CD4-positive, alpha-beta T cell treated with Interleukin-15 for 4 hours (primary cell): ENCODE results near the gene NCAPD2.

Source experiments
- DNase-seq: peaks from one replicate; pipeline ENCODE4 v3.0.0-alpha.2; 2020; ENCODE audit warnings: low spot score

The NCAPD2 gene

GRCh38 chr12:6534945-6535696 lies 41.2 kb downstream of the NCAPD2 start:
- peak; percentile 76 for DNase-seq

GRCh38 chr12:6535697-6535946 lies 41.7 kb downstream of the NCAPD2 start:
- DNase-seq, result no peak

- no peak for DNase-seq
Observed at GRCh38 chr12:6535960-6536847, 42.3 kb downstream of the NCAPD2 start.

- no peak for DNase-seq
Observed at GRCh38 chr12:6536894-6537579, 43.1 kb downstream of the NCAPD2 start.

GRCh38 chr12:6537580-6538419 lies 43.9 kb downstream of the NCAPD2 start:
- peak; percentile 88 for DNase-seq

- no peak for DNase-seq
Observed at GRCh38 chr12:6538420-6539313, 44.8 kb downstream of the NCAPD2 start.

GRCh38 chr12:6539314-6539682 lies 45.4 kb downstream of the NCAPD2 start:
- DNase-seq, result no peak

- no peak for DNase-seq
Observed at GRCh38 chr12:6539707-6540134, 45.8 kb downstream of the NCAPD2 start.

GRCh38 chr12:6540181-6540877 lies 46.4 kb downstream of the NCAPD2 start:
- DNase-seq, result peak; percentile 37

GRCh38 chr12:6541371-6542165 lies 47.7 kb downstream of the NCAPD2 start:
- no peak for DNase-seq

- DNase-seq, result no peak
Observed at GRCh38 chr12:6542209-6543009, 48.5 kb downstream of the NCAPD2 start.

- DNase-seq, result no peak
Observed at GRCh38 chr12:6546016-6546415, 52.1 kb downstream of the NCAPD2 start.

- no peak for DNase-seq
Observed at GRCh38 chr12:6547566-6547965, 53.7 kb downstream of the NCAPD2 start.

GRCh38 chr12:6547987-6548386 lies 54.1 kb downstream of the NCAPD2 start:
- DNase-seq, result no peak

GRCh38 chr12:6548556-6548955 lies 54.7 kb downstream of the NCAPD2 start:
- DNase-seq, result no peak

- no peak for DNase-seq
Observed at GRCh38 chr12:6548966-6549683, 55.2 kb downstream of the NCAPD2 start.

- DNase-seq, result no peak
Observed at GRCh38 chr12:6549684-6550151, 55.8 kb downstream of the NCAPD2 start.
